Endothelial cell of umbilical vein (primary cell): Measurements from ENCODE around the gene PLAC8.

ENCODE experiments used
- CTCF ChIP-seq, 2 donors: IDR thresholded peaks; 1 replicate in 1 of 2; 2 replicates in 1 of 2; pipeline ENCODE4 v1.5.1; 2011; ENCODE audit warnings: low read length in 2 of 2, mild to moderate bottlenecking in 2 of 2, moderate library complexity in 2 of 2, control low read depth in 1 of 2, inconsistent platforms in 1 of 2, low read depth in 1 of 2; ENCODE audit not compliant: insufficient read depth in 1 of 2; ENCODE audit errors: extremely low read depth in 1 of 2
- EZH2 ChIP-seq: IDR thresholded peaks from 2 replicates; pipeline ENCODE4 v1.6.1; 2012; ENCODE audit warnings: borderline replicate concordance, low read depth, mild to moderate bottlenecking, moderate library complexity, low read length, inconsistent platforms; ENCODE audit not compliant: severe bottlenecking
- FOS ChIP-seq: IDR thresholded peaks from 2 replicates; pipeline ENCODE4 v1.6.1; 2011; ENCODE audit warnings: mild to moderate bottlenecking, low read length, moderate library complexity, borderline replicate concordance; ENCODE audit not compliant: insufficient read depth
- MAX ChIP-seq: IDR thresholded peaks from 2 replicates; pipeline ENCODE4 v1.6.1; 2011; ENCODE audit not compliant: insufficient read depth, insufficient read length
- POLR2A ChIP-seq: IDR thresholded peaks from 2 replicates; pipeline ENCODE4 v1.6.1; 2012; ENCODE audit warnings: low read depth, mild to moderate bottlenecking, control low read depth, low read length
- POLR2AphosphoS5 ChIP-seq: IDR thresholded peaks from 2 replicates; pipeline ENCODE4 v1.6.1; 2012; ENCODE audit warnings: low read depth, mild to moderate bottlenecking, control low read depth, low read length, moderate library complexity; ENCODE audit not compliant: insufficient read depth

GRCh38 chr4:83112678-83113428, 1.7 kb downstream of the PLAC8 start:
- TF ChIP-seq MAX, result no peak
- no peak for TF ChIP-seq CTCF (IDR thresholded peaks at IDR 0.05; ENCODE audit: extremely low read depth in 1 of 2, insufficient read depth in 1 of 2, low read depth in 1 of 2, low read length in 2 of 2)
- TF ChIP-seq POLR2AphosphoS5, result no peak
- no peak for TF ChIP-seq EZH2
- no peak for TF ChIP-seq POLR2A
- no peak for TF ChIP-seq FOS
